Activated T-helper 9 cell treated with anti-CD3 and anti-CD28 coated beads, Interleukin-2, amount 50 U/mL, for 16 hours (primary cell): Measurements from ENCODE around the gene SYNPO2.

Experiments used
- DNase-seq: peaks from one replicate; pipeline ENCODE4 v3.0.0-alpha.2; 2020; ENCODE audit warnings: low read depth

The SYNPO2 gene

DNA sequence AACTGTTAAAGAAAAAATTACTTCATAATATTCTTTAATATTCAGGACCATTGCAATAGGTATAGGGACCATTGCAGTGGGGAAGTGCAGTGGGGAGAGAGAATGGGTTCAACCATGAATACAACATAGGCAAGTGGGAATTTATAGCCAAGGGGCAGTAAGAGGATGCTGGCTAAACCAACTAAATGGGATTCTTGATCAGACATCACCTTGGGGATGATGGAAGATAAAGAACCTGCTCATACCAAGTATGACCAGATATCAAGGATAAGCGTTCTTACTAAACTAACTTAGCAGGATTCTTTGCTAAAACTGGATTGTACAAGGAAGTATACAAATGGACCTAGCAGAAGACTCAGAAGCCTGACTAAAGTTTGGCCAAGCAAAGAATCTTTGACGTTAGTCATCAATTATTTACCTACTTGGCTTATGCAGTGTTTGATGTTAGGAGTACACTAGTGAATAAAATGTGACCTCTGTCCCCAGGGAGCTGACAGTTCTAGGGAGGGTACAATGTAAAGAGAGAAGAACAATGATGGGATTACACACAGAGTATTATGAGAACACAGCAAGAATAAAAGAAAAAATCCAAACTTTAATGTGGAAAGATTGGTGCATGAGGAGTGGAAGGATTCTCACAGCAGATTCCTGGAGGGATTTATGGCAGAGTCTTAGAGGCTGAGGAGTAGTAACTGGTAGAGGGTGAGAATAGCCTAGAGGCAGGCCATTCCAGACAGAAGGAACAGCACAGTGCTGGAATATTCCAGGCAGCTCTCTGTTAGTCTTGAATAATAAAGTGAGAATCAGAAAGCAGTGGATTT, 192.3 kb downstream of the SYNPO2 start:
- DNase-seq = no peak

- DNase-seq = no peak
Observed at GRCh38 chr4:119081542-119081859, 192.8 kb downstream of the SYNPO2 start.

DNA sequence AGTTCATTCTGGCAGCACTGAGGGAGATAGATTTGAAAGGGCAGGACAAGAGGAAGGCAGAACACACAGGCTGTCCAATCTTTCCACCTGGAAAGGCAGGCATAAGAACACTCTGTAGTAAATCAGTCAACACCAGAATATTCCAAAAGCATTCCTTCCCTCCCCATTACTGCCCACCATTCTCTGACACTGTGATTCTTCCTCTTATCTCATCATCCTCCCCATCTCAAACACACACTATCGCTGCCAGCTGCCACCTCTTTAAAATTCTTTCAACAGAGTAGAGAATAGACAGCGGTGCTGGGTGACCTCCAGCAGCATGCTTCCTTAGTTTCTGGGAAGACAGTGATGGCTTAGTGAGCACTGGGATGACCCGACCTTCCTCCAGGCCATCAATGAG, 193.3 kb downstream of the SYNPO2 start:
- no peak for DNase-seq

GRCh38 chr4:119082661-119083060, 194.0 kb downstream of the SYNPO2 start:
- no peak for DNase-seq

DNA sequence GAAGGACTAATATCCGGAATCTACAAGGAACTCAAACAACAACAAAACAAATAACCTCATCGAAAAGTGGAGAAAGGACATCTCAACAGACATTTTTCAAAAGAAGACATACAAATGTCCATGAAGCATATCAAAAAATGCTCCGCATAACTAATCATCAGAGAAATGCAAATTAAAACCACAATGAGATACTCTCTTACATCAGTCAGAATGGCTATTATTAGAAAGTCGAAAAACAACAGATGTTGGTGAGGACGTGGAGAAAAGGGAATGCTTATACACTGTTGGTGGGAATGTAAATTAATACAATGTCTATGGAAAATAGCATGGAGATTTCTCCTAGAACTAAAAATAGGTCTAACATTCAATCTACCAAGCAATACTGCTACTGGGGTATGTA, 195.9 kb downstream of the SYNPO2 start:
- DNase-seq = no peak

DNA sequence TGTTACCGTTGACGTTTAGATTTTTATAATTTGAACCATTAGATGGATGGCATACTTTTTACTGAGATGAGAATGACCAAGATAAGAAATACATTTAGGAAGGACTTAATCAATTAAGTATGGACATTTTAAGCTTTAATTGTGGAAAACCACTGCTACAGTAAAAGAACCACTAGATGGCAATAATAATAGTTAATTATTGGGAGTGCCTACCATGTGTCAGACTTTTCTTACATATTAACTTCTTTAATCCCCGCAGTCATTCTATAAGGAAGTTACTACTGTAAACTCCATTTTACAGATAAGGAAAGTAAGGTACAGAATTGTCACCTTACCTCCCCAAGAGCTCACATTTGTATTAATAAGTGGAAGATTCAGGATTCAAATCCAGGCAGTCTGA, 198.5 kb downstream of the SYNPO2 start:
- no peak for DNase-seq

GRCh38 chr4:119087656-119088055, 199.0 kb downstream of the SYNPO2 start:
- DNase-seq = no peak

GRCh38 chr4:119093042-119093827, 204.6 kb downstream of the SYNPO2 start:
- no peak for DNase-seq

DNA sequence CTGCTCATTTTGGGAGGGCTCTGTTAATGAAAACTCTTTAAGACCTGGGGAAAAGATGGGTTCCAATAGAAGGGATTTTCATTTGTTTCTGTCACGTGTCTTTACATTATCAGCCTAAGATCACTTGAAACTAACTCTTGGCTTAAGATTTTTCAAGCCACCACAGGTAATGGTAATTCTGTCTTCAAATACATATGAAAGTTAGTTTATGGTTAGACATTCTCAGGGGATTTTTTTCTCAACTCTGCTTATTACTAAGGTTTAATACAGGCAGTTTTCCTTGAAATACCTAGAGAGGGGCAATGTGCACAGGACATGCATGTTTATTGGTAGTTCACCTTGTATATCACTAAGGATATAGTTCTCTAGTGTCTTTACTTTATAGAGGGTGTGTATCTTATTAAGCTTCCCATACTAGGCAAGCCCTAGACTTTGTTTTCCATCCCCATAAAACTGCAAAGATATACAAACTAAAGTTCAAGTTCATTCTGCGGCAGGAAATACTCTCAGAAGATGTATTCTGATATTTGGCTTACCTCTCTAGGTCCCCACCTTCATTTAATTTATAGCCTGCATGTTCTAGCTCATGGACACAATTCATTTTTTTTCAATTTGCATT, 208.7 kb downstream of the SYNPO2 start:
- no peak for DNase-seq

DNA sequence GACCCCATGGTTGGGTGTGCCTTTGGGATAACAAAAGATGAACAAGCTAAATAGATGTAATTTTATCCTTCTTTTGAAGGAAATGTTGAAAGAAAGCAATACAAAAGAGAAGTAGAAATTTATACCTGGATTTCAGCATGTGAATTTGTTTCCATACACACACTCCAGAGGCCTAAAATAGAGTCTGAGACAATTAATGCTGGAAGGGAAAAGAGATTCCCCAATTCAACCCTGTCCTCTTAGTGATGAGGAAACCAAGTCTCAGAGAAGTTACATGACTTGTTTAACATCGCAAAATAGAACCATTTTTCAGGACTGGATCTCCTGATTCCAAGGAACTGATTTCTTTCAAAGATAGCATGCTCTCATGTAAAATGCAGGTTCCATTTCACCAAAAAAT, 209.7 kb downstream of the SYNPO2 start:
- DNase-seq = no peak

DNA sequence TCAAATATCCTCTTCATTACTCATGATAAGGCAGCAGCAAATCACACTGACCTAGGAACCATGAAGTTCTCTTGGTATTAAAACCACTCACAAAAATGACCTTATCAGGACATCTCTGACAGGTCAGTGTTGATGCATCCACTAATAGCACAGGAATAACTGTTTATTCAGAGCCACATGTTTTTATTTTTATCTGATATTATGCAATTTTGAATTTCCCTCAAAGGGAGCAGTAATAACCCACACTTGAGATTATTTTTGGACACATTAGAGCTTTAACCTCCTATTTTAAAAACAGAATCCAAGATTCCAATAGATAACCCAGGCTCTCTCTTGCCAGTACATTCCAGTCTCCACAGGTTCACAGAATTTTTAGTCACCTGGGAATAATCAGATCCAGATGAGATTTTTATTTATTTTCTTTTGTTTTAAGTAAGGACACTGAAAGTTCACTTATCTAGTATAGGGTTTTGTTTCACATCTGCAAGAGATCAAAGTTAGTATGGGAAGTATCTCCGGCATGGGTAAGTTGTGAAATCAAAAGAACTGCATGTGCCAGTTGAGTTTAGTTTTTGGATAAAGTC, 210.7 kb downstream of the SYNPO2 start:
- DNase-seq = no peak

- DNase-seq = no peak
Observed at GRCh38 chr4:119100655-119101054, 212.0 kb downstream of the SYNPO2 start.

- DNase-seq = no peak
Observed at GRCh38 chr4:119103263-119103662, 214.6 kb downstream of the SYNPO2 start.

DNA sequence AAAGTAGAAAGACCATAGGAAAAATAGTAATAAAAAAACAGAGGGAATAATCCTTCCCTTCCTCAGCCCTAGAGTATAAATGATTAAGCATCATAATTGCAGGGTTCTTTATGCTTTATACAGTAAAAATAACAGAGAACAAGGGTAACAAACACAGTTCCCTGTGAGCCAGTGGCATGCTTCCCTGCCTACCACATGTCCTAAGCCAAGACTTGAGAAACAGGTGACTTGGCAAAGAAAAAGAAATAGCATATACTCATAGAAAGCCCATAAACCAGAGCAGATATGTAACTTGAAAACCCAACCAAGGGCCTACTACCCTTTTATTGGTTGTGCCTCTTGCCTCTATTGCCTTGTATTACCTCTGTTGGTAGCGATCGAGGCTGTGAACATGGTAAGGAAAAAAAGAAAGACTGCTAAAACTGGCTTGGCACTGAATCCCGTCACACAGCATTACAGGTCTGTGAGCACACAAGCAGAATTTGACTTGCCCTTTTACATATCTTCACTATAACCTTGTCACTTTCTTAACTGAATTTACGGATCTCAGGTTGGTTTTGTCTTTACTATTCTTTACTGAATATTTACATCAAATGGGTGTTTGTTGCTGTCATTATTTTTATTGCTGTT, 216.1 kb downstream of the SYNPO2 start:
- no peak for DNase-seq

DNA sequence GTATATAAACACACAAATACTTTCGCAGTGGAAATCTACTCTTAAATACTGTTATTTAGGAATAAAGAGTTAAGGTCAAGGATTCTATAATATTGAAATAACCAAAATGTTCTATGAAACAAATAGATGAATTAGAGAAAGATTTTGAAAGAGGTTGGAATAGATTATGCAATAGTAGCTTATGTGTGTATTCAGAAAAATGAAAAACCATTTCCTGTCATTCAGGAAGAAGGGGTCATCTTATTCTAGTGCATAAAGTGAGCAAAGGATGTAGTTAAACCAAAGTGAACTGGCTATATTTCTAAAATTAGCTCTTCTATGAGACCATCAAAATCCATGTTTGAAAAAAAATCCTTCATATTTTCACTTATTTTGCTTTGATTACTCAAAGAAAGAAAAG, 217.0 kb downstream of the SYNPO2 start:
- DNase-seq = no peak

- no peak for DNase-seq
Observed at GRCh38 chr4:119106036-119107000, 217.7 kb downstream of the SYNPO2 start.

DNA sequence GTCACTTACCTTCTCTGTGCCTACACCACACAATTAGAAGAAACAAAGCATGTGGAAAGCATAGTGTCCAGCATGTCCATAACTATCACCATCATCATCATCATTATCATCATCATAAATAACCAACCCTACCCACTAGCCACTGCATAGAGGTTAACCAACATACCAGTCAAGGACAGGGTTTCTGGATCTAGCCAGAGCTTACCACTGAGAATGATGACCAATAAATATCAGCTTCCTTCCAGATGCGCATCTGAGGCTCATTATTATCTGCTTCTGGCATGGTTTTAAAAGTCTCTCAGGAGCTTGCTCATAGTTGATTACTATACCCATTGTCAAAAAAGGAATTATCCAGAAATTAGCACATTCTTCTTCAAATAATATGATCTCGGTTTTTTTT, 221.5 kb downstream of the SYNPO2 start:
- DNase-seq = no peak
